ENCODE results near the gene NLRP8. TPM values are rescaled to one million over a fixed set of nuclear protein-coding genes. Genes with fewer than 3 reads are reported as not detected.
"Not testable (repeated sequence)": the region's sequence is repeated elsewhere in the genome, so short reads cannot be mapped to it uniquely, and the experiment has no call there.

Gene NLRP8
- total RNA-seq, 4 donors from 2014 or later, result not detected

GRCh38 chr19:55939206-55939605 is 8.4 kb upstream of the NLRP8 start:
- intact Hi-C loops (cut with DNase I), result no loop called here
- 64% methylated on average over 7 of the region's 7 CpGs for WGBS
- TF ChIP-seq CTCF (IDR thresholded peaks at IDR 0.05) (no peak), POLR2AphosphoS5 (IDR thresholded peaks at IDR 0.05) (no peak), POLR2A (IDR thresholded peaks at IDR 0.05; ENCODE audit: low read depth) (no peak), EP300 (IDR thresholded peaks at IDR 0.05) (no peak)
- H3K4me1 ChIP-seq, result no peaks in the 10 kb centered on the region
- H3K27me3 ChIP-seq, result peaks cover 0 to 6% (median 0%) of the 10 kb centered on the region in 4 donors
- no peaks in the 10 kb centered on the region for H3K36me3 ChIP-seq
- H3K9me3 ChIP-seq, result peaks cover 0 to 4% (median 0%) of the 10 kb centered on the region in 4 donors
- H3K4me3 ChIP-seq, result no peak overlapping the region
- H3K27ac ChIP-seq (replicated peaks in 1 of 4), result no peak overlapping the region
- DNase-seq (ENCODE audit: extremely low spot score), result peak; percentile 53

- Histone ChIP-seq H3K36me3 (no peaks in the 10 kb centered on the region), H3K4me3 (no peak overlapping the region), H3K27me3 (peaks cover 0 to 6% (median 0%) of the 10 kb centered on the region in 4 donors), H3K9me3 (peaks cover 0 to 4% (median 0%) of the 10 kb centered on the region in 4 donors), H3K27ac (replicated peaks in 1 of 4) (no peak overlapping the region), H3K4me1 (no peaks in the 10 kb centered on the region)
- TF ChIP-seq POLR2AphosphoS5 (IDR thresholded peaks at IDR 0.05) (no peak), CTCF (IDR thresholded peaks at IDR 0.05) (no peak), EP300 (IDR thresholded peaks at IDR 0.05) (no peak), POLR2A (IDR thresholded peaks at IDR 0.05; ENCODE audit: low read depth) (no peak)
- DNase-seq (ENCODE audit: extremely low spot score), result peak; percentile 34
- intact Hi-C loops (cut with DNase I), result no loop called here
- 83% methylated on average over 11 of the region's 11 CpGs for WGBS
These were observed 7.3 kb upstream of the NLRP8 start for GRCh38 chr19:55940306-55940705.

GRCh38 chr19:55950566-55950965 is 2.9 kb downstream of the NLRP8 start:
- intact Hi-C loops (cut with DNase I); H3K36me3 ChIP-seq; H3K4me1 ChIP-seq; DNase-seq (ENCODE audit: extremely low spot score); H3K4me3 ChIP-seq; H3K27ac ChIP-seq (replicated peaks in 1 of 4): not testable (repeated sequence)
- peaks cover 0 to 17% (median 5%) of the 10 kb centered on the region in 4 donors for H3K9me3 ChIP-seq
- peaks cover 0 to 12% (median 0%) of the 10 kb centered on the region in 4 donors for H3K27me3 ChIP-seq
- 90% methylated on average over 19 of the region's 19 CpGs for WGBS

- WGBS, result 73% methylated on average over 7 of the region's 7 CpGs
- Histone ChIP-seq H3K4me3 (no peak overlapping the region), H3K4me1 (no peaks in the 10 kb centered on the region), H3K27me3 (no peaks in the 10 kb centered on the region), H3K27ac (replicated peaks in 1 of 4) (no peak overlapping the region), H3K36me3 (no peaks in the 10 kb centered on the region), H3K9me3 (no peaks in the 10 kb centered on the region)
- intact Hi-C loops (cut with DNase I), result no loop called here
- DNase-seq (ENCODE audit: extremely low spot score), result no peak
- TF ChIP-seq POLR2A (IDR thresholded peaks at IDR 0.05; ENCODE audit: low read depth) (no peak), CTCF (IDR thresholded peaks at IDR 0.05) (no peak), EP300 (IDR thresholded peaks at IDR 0.05) (no peak), POLR2AphosphoS5 (IDR thresholded peaks at IDR 0.05) (no peak)
These were observed 8.8 kb downstream of the NLRP8 start for GRCh38 chr19:55956431-55956830.

- 85% methylated on average over 4 of the region's 4 CpGs for WGBS
- no peaks in the 10 kb centered on the region for H3K36me3 ChIP-seq
- no peaks in the 10 kb centered on the region for H3K27me3 ChIP-seq
- intact Hi-C loops (cut with DNase I), result no loop called here
- no peak overlapping the region for H3K4me3 ChIP-seq
- TF ChIP-seq EP300 (IDR thresholded peaks at IDR 0.05) (no peak), POLR2A (IDR thresholded peaks at IDR 0.05; ENCODE audit: low read depth) (no peak), POLR2AphosphoS5 (IDR thresholded peaks at IDR 0.05) (no peak), CTCF (IDR thresholded peaks at IDR 0.05) (no peak)
- H3K27ac ChIP-seq (replicated peaks in 1 of 4), result no peak overlapping the region
- no peak for DNase-seq (ENCODE audit: extremely low spot score)
- no peaks in the 10 kb centered on the region for H3K9me3 ChIP-seq
- H3K4me1 ChIP-seq, result no peaks in the 10 kb centered on the region
These were observed 10.7 kb downstream of the NLRP8 start for GRCh38 chr19:55958356-55958755.

Data from esophagus muscularis mucosa (tissue), 4 donors.